Measurements from ENCODE around the gene PBX2.
"Not testable (repeated sequence)": the region's sequence is repeated elsewhere in the genome, so short reads cannot be mapped to it uniquely, and the experiment has no call there.

PBX2 gene, protein sequence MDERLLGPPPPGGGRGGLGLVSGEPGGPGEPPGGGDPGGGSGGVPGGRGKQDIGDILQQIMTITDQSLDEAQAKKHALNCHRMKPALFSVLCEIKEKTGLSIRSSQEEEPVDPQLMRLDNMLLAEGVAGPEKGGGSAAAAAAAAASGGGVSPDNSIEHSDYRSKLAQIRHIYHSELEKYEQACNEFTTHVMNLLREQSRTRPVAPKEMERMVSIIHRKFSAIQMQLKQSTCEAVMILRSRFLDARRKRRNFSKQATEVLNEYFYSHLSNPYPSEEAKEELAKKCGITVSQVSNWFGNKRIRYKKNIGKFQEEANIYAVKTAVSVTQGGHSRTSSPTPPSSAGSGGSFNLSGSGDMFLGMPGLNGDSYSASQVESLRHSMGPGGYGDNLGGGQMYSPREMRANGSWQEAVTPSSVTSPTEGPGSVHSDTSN

GRCh38 chr6:32190054-32190851, at the start of gene PBX2:
Gene PBX2, minus strand, starts transcription at chr6:32190202. Its CDS starts 287 bp downstream, at chr6:32189915.
- DNase-seq (ENCODE audit: low spot score) = peak; percentile 96

DNA sequence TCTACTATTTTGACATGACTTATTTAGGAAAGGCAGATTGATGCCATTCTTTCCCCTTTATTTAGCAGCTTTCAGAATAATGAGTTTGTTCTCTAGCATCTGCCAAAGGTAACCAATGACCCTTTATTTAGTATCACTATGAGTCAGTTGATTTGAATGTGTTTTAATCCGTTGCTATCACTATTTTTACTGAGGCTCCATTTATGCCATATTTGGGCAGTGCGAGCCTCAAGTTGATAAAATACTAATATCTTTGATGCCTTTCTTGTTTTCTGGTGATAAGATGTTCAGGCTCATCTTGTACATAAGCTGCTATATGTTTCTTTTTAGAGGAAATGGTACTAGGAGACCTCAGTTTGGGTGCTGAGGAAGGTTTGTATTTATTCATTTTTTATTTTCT, 49.5 kb upstream of the PBX2 start:
- DNase-seq (ENCODE audit: low spot score) = no peak

DNA sequence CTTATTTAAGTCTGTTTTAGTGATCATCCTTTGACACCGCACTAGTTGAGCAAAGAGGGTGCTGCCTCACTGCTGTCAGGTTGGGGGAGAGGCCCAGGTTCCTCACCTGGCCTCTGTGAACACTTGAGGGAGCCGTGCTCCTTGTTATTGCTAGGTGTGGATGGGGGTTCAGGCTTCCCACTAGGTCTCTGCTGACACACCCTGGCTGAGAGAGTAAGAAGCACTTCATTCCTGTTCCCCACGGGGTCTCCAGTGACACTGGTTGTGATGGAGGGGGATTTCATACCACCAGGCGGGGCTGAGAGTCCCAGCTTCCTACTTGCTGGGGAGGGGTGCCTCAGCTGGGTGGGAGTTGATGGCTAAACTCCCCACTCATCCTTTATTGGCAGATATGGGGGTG, 44.9 kb upstream of the PBX2 start:
- peak; percentile 21 for DNase-seq (ENCODE audit: low spot score)

GRCh38 chr6:32226434-32226833, 36.4 kb upstream of the PBX2 start:
- no peak for DNase-seq (ENCODE audit: low spot score)

GRCh38 chr6:32224696-32225095, 34.7 kb upstream of the PBX2 start:
- DNase-seq (ENCODE audit: low spot score) = no peak

DNA sequence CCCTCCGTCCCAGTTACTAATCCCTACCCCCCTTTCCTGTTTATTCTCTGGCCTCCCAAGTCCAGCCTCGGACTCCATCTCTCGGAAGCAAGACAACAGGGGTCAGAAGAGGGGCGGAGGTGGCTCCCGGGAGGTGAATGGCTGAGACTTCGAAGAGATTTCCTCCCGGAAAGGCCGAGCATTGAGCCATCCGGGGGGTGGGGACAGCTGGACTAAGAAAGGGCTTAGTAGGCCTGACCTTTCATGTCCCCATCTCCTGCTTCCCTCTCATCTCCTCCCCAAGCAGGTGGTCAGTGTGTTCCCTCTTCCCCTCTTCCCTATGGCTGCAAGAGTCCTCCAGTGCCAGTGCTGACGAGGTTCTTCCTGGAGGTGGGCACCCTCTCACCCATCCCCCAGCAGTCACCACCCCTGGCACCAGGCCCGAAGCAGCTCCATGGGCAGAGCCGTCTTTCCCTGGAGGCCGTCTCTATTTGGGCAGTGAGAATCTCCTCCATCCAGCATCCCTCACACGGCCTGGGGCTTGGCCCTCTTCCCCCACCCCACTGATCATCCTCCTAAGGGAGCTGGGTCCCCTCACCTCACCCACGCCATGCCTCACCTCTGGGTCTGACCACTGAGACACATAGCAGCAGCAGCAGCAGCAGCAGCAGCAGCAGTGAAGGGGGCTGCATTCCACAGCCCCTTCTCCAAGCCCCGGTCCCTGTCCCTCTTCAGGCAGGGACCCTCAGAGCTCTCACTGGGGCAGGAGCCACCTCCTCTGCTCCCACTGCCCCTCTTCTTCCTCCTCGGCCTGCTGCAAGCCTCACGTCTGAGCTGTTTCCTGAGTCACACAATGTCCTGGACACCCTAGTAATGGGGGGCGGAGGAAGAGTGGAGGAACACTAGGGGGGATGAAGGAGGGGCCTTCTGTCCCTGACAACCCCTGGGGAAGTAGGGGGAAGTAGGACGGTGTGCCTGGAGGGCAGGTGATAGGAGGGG, 33.5 kb upstream of the PBX2 start, which contains the start of gene NOTCH4:
Gene NOTCH4 (minus strand): TSS at position 810 of the 978 bp plus-strand sequence. CDS start 139 bp downstream, at position 671.
- DNase-seq (ENCODE audit: low spot score) = no peak

GRCh38 chr6:32222333-32223230, 32.6 kb upstream of the PBX2 start:
- no peak for DNase-seq (ENCODE audit: low spot score)

- no peak for DNase-seq (ENCODE audit: low spot score)
Observed at GRCh38 chr6:32220021-32220420, 30.0 kb upstream of the PBX2 start.

- DNase-seq (ENCODE audit: low spot score) = no peak
Observed at GRCh38 chr6:32218167-32218566, 28.2 kb upstream of the PBX2 start.

GRCh38 chr6:32216998-32217397, 27.0 kb upstream of the PBX2 start:
- no peak for DNase-seq (ENCODE audit: low spot score)

DNA sequence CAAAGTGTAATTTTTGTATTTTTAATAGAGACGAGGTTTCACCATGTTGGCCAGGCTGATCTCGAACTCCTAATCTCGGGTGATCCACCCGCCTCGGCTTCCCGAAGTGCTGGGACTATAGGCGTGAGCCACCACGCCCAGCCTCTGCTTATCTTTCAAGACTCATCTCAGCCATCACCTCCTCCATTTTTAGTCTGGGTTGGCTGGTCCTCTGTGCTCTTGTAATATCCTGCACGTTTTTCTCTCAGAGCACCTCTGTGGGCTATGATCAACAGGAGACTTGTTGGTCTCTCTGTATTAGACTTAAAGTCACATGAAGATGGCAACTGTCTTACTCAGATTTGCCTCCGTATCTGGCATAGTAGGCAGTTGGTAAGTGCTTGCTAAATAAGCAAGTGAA, 26.3 kb upstream of the PBX2 start:
- DNase-seq (ENCODE audit: low spot score) = no peak

DNA sequence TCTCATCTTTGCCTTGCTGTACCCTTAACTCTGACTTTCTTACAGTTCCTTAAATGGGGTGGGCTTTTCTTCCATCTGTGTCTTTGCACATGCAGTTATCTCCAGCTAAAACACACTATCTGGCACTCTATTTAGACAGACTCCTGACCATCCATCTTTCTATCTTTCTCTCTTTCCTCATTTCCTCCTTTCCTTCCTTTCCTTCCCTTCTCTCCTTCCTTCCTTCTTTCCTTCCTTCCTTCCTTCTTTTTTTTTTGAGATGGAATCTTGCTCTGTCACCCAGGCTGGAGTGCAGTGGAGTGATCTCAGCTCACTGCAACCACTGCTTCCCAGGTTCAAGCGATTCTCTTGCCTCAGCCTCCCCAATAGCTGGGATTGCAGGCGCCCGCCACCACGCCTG, 25.6 kb upstream of the PBX2 start:
- DNase-seq (ENCODE audit: low spot score) = no peak

DNA sequence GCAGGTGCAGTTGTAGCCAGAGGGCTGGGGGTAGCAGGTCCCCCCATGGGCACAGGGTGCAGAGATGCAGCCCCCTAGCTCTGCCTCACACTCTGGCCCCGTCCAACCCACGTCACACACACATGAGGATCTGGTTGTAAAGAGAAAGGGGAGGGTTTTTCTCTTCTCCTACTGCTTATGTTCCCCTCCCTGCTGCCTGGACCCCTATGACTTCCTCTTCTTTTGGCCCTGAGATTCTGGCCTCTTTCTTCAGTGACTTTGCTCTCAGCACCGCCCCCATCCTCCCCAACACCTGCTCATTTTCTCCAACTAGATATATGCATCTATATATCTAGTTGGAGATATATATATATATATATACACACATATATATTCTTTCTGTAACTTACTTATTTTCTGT, 24.1 kb upstream of the PBX2 start:
- no peak for DNase-seq (ENCODE audit: low spot score)

DNA sequence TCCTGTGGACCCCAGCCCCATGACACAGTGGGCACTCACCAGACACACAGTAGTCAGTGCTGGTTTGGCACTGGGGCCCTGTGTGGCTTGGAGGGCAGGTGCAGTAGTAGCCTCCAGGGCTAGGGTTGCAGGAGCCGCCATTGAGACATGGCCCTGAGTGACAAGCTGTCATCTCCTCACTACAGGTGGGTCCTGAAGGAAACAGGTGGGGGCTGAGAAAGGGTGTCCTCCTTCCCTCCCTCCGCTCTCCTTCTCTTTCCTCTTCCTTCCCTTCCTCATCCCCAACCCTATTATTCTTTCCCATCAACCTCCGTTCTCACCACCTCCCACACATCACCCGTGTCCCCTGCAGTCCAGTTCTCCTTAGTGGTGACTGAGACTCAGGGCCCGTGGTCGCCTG, 23.6 kb upstream of the PBX2 start:
- DNase-seq (ENCODE audit: low spot score) = no peak

GRCh38 chr6:32212076-32212760, 22.2 kb upstream of the PBX2 start:
- DNase-seq (ENCODE audit: low spot score) = no peak

DNA sequence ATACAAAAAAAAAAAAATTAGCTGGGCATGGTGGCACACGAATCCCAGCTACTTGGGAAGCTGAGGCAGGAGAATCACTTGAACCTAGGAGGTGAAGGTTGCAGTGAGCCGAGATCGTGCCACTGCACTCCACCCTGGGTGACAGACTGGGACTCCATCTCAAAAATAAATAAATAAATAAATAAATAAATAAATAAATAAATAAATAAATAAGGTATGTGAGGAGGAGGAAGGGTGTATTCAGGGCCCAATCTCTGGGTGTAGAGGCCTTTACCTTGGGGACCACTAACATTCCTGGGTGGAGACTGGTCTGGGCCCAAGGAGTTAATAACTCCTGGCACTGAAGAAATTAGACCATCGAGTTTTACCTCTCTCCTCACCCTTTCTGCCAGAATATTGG, 21.4 kb upstream of the PBX2 start:
- DNase-seq (ENCODE audit: low spot score) = not testable (repeated sequence)

GRCh38 chr6:32210191-32210601, 20.2 kb upstream of the PBX2 start:
- DNase-seq (ENCODE audit: low spot score) = no peak

- no peak for DNase-seq (ENCODE audit: low spot score)
Observed at GRCh38 chr6:32208996-32209395, 19.0 kb upstream of the PBX2 start.

GRCh38 chr6:32204268-32204715, 14.3 kb upstream of the PBX2 start:
- DNase-seq (ENCODE audit: low spot score) = no peak
